C4-2B (cell line): ENCODE measurements around the gene ABAT.

ENCODE experiments used
- CTCF ChIP-seq: fragments of 450-650 bp; conservative IDR thresholded peaks from 2 replicates; pipeline ENCODE4 v1.5.1; 2017; ENCODE audit warnings: mild to moderate bottlenecking
- ZFX ChIP-seq: fragments of 450-650 bp; IDR thresholded peaks from 2 replicates; pipeline ENCODE4 v1.6.1; 2017

DNA sequence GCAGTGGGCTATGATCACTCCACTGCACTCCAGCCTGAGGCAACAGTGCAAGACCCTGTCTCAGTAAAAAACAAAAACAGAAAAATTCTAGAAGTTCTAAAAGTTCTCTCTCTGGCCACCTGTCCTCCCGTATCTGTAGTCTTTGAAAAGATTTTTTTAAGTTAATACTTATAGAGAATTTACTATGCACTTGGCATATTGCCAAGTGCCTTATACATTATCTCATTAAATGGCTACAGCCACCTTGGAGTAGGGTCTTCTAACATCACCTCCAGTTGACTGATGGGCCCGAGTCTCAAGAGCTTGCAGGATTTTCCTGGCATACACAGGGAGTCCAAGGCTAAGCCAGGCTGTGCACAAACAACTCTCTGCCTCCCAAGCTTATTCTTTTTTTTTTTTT lies 78.3 kb downstream of the ABAT start:
- TF ChIP-seq CTCF (no peak), ZFX (no peak)
